HG03354 (cell line): ENCODE measurements around the gene RTN4.
"Not testable (repeated sequence)": the region's sequence is repeated elsewhere in the genome, so short reads cannot be mapped to it uniquely, and the experiment has no call there.

Source experiments
- ATAC-seq: cut with Tn5 transposase; IDR thresholded peaks from one replicate; pipeline ENCODE4 v1.9.1; 2021; ENCODE audit warnings: mild to moderate bottlenecking; ENCODE audit not compliant: unreplicated experiment, poor library complexity, severe bottlenecking

RTN4 gene

DNA sequence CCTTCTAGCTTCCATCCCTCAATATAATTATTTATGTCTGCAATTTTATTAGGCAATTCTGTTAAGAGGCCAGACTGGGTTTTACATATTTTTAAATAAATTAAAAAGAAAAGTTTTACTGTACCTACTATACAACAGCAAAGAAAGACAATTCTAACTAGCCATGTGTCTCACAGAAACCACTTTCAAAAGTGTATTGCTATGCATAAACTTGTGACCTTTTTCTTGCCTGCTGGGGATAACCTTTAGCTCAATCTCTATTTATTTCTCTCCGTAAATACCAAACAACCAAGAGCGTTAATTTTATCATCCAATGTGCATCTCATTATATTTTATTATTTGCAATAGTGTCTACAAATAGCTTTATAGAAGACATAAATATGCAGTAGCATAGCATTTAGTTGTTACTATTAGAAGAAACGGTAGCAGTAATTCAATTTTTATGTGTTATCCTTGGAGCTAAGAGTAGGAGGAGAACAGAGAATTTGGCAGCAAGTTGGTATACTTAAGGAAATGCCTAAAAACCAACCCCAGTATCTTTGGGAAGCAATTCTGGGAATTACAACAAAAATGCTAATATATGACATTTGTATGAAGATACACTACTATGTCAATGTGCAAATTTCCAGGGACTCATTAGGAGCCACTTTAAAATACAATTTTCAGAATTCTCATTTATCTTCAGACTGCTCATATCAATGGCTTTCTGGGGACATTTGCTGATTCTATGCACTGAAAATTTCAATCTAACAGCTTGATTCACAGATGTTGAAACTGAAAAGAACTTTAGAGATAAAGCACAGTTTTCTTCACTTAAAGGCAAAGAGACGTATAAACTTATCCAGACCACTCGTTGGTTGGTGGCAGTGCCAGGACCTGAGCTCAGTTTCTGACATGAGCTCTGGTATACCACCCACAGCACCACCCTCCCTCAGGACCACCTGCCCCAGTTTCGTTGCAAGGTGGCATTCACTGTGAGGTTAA, 23.0 kb upstream of the RTN4 start:
- no peak for ATAC-seq

DNA sequence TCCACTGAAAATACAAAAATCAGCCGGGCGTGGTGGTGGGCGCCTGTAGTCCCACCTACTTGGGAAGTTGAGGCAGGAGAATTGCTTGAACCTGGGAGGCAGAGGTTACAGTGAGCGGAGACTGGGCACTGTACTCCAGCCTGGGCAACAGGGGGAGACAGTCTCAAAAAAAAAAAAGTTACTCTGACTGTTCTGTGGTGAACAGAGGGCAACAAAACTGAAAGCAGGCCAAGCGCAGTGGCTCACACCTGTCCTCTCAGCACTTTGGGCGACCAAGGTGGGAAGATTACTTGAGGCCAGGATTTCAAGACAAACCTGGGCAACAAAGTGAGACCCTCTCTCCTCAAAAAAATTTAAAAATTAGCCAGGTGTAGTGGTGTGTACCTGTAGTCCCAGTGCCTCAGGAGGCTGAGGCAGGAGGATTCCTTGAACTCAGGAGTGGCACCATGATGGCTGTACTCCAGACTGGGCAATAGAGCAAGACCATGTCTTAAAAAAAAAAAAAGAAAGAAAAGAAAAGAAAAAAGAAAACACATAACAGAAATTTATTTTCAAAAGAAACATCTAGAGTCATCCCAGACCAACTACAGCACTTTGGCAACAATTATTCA, 13.6 kb upstream of the RTN4 start:
- peak; percentile 71 for ATAC-seq

DNA sequence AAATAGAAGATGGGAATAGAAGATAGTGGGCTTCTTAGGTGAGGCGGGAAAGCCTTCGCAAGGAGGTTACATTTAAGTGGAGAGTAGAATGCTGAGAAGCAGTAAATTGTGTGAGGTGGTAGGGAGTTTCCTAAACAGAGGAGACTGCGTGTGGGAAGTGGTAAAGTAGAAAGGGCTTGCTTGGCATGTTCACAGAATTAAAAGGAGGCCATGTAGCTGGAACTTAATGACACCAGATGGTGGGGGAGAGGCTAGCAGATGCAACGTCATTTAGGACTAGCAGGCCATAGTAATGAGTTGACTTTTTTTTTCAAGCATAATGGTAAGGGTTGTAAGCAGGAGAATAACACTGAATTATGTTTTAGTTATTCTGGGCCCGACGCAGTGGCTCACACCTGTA, 13.0 kb upstream of the RTN4 start:
- no peak for ATAC-seq

DNA sequence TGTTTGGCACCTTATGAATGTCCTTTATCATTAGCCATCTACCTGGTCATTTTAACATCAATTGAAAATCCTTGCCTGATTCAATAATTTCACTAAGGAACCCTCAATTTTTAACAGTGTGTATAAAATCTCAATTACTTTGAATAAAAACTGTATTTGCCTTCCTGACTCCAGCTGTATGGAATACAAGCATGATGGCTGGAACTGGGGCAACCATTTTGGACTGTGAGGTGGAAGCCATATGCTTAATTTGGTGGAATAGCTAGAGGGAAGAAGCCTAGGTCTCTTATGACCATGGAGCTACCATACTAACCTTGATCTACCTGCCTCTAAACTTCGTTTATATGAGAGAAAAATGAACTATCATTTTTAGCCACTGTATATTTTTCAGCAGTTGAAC, 12.5 kb upstream of the RTN4 start:
- no peak for ATAC-seq

DNA sequence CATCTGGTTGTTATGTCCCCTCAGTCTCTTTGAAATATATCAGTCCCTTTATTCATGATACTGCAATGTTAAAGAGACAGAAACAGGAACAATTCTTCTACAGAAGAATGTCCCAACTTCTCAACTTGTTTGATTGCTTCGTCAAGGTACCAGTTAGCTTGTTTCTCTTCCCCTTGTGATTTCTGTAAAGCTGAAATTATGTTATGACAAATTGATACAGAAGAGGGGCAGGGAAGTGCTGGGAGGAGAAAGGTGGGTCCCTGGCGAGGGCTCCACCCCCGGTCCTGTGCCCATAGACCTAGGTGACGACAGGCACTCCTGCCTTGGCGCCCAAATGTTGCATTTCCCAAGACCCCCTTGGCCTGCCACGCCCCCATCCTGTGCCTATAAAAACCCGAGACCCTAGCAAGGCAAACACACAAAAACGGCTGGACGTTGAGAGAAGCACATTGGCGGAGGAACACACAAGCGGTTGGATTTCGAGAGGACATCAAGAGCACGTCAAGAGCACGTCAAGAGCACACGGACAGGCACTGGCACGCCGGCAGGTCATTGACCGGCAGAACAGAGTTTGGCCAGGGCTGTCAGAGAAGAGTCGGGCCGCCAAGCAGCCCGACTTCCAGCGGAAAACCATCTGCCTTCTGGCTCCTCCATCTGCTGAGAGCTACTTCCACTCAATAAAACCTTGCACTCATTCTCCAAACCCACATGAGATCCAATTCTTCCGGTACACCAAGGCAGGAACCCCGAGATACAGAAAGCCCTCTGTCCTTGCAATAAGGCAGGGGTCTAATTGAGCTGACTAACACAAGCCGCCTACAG, 11.5 kb upstream of the RTN4 start:
- no peak for ATAC-seq

DNA sequence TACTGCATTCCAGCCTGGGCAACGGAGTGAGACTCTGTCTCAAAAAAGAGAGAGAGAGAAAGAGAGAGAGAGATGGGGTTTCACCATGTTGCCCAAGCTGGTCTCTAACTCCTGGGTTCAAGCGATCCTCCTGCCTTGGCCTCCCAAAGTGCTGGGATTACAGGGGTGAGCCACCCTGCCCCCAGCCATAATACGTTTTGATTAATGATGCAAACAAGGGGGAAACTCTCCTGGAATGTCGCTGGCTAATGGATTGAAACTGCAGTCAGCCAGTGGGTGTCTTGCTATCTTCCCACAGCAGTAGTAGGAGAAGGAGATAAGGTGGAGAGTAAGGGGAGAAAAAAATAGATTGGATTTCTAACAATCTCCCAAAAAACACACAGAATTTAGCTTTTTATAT, 9.5 kb upstream of the RTN4 start:
- no peak for ATAC-seq

DNA sequence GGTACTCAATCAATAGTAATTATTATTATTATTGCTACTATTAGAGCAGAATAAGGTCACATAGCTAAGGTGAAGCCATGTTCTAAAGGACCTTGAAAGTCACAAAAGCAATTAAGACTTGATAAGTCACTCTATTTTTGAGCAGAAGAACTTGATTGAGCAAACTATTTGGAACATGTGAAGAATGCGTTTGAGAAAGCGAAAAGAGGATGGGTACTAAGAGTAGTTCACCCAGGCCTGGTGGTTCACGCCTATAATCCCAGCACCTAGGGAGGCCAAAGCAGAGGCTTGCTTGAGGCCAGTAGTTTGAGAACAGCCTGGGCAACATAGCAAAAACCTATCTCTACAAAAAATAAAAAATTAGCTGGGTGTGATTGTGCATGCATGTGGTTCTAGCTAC, 7.2 kb upstream of the RTN4 start:
- no peak for ATAC-seq

DNA sequence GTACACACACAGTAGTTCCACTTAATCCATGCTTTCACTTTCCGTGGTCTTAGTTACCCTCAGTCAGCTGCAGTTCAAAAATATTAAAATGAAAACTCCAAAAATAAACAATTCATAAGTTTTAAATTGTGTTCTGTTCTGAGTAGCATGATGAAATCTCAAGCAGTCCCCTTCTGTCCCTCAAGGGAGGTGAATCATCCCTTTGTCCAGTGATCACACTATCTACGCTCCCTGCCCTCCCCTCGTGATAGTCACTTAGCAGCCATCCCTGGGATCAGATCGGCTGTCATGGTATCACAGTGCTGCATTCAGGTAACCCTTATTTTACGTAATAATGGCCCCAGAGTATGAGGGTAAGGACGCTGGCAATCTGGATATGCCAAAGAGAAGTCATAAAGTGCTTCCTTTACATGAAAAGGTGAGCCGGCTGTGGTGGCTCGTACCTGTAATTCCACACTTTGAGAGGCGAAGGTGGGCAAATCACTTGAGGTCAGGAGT, 5.8 kb upstream of the RTN4 start:
- no peak for ATAC-seq

DNA sequence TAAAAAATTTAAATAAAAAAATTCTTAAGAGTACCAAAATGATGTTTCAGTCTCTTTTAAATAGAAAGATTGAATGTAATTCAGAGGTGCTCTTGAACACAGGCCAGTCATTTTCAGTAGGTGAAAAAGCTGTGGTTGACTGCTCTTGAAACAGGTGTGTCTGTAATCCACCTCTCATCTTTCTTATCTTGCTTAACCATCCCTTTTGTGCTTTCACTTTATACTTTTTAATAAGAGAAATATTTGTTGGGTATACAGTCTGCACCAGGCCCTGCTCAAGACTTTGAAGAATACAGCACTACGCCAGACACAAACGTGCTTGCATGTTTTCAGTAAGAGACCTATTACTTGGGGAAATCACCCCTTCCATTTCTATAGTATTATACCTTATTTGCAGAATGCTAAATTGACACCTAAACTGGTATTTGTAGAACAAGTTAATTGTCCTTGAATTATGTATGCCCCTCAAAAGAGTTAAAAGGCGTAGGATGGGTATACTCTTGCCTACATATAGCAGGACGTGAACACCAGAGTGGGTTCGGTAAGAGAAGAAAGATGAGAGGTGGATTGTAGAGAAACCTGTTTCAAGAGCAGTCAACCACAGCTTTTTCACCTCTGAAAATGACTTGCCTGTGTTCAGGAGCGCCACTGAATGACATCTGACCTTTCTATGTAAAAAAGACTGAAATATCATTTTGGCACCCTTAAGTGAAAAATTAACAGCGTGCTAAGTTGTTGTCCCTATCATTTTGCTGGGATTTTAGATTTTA, 4.0 kb upstream of the RTN4 start:
- ATAC-seq: peak; percentile 27

DNA sequence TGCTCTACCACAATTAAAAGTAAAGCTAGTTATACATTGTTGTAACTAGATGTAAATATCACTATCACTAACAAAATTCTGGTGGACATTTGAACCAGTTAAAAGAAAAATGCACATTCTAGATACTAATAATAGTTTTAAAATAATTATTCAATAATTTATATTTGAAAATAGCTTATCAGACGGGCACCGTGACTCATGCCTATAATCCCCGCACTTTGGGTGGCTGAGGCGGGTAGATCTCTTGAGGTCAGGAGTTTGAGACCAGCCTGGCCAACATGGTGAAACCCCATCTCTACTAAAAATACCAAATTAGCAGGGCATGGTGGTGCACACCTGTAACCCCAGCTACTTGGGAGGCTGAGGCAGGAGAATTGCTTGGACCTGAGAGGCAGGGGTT, 3.0 kb upstream of the RTN4 start:
- not testable (repeated sequence) for ATAC-seq

DNA sequence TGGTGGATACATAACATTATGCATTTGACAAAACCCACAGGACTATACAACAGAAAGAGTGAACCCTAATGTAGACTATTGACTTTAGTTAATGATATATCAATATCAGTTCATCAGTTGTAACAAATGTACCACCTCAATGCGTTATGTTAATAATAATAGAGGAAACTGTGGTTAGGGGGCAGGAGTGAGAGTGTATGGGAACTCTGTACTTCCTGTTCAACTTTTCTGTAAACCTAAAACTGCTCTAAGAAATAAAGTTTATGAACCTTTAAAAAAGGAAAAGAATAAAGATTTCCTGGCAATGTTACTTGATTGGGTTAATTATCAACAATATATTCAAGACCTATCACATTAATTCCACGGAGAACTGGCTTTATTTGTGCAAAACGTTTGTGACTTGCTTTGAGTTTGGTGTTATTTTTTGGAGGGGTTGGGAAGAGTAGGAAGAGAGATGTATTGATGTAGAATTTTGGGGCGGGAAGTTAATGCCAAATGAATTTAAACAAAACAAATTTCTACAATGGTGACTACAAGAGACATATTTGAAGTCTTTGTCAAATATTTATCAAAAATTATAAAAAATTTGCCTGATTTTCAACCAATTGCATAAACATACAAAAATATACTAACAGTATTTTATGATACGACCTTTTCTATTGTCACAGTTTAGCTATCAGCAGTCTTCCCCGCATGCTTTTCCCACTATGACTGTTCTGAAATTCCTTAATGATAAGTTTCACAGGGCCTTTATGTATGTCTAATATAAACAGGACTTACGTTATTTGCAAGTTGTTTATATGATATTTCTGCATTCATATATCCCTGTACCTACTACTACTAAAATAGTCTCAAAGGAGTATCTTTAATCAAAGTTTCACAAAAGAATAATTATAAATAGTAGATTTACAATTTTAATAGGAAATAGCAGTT, 2.1 kb upstream of the RTN4 start:
- ATAC-seq: no peak

DNA sequence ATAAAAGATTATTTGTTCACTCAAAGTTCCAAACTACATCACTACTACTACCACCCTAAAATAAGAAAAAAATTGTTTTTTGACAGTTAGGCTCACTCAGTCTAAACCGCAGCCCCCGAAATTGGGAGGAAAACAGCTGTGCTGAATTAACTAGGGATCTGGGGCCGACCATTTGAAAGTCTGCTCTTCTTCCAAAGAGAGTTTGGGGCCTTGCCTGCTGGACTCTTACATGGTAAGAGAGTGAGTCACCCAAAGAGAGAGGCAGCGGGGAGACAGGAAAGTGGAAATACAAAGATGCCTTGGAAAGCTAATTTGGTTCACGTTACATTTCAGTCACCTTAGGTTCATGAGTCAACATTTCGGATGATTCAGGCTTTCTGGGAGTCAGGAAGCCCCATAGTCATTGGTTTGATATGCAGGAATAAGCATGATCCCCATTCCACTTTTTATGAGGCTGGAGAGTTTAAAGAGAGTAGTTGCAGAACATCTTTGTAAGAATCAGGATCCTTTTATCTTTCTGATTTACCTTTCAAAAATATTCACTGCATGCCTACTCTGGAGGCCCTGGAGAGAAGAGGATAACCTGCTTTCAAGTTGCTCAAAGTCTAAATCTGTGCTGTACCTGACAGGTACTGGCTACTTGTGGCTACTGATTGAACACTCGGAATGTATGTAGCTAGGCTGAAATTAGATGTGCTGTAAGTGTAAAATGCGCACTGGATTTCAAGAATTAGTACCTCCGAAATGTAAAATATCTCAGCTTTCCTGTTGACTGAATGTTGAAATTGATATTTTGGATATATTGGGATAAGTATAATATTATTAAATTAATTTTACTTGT, 995 bp upstream of the RTN4 start:
- ATAC-seq: no peak

DNA sequence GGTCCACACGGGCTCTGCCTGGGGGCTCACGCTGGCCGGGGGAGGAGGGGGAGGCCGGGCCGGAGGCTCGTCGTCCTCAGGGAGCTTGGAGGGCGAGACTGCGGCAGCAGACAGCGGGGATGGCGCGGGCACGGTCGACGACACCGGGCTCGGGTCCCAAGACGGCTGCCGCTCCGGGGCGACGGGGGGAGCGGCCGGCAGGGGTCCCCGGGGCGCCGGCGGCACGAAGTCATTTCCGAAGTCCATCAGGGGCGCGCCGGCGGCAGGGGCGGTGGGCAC, 491 bp downstream of the RTN4 start:
- ATAC-seq: peak; percentile 1

DNA sequence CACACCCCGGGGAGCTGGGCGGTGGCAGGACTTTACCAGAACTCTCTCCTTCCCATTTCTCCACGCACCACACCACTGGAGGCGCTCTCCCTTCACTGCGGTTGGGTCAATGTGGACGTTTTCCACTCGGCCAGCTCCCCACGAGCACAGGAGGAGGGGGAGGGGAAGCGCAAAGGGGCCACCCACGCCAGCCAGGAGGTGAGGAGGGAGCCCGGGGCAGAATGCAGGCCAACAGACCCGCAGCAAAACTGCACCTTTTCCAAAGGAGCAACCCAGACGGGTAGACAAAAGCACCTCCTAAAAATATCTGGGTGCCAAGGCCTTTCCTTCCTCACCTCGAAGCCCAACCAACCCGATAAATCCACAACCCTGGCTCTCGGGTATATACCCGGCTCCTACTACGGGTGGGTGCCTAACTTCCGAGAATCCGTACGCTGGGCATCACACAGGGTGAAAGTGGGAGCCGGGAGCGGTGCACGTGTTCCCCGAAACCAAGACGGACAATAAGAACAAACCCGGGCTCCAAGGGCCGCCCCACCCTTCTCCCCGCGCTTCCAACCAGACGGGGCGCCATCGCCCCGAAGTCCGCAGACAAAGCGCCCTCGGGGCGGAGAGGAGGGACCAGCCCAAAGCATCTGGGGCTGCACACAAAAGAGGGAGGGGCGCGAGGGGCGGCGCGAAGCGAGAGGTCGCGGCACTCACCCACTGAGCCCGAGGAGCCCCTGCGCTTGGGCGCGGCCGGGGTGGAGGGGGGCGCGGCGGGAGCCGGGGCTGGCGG, 1.0 kb downstream of the RTN4 start:
- ATAC-seq: peak; percentile 17

DNA sequence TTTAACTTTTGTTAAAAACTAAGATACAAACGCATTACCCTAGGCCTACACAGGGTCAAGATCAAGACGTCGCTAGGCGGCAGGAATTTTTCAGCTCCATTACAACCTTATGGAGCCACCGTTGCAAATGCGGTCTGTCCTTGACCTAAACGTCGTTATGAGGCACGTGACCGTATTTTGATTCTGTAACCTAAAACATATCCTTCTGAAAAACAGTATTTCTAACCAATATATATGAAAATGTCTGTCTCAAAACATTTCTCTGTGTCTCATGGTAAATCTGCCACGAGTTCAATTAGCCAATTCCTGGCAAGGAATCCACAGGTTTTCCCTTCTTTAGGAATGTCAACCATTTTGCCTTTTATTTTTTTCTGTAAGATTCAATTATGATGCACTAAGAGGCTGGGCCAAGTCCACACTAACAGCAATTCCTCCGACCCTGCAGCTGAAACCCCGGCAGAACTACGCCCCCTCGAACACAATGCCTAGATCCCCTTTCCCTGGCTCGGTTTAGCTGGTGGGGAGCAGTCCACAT, 1.7 kb downstream of the RTN4 start:
- ATAC-seq: no peak

DNA sequence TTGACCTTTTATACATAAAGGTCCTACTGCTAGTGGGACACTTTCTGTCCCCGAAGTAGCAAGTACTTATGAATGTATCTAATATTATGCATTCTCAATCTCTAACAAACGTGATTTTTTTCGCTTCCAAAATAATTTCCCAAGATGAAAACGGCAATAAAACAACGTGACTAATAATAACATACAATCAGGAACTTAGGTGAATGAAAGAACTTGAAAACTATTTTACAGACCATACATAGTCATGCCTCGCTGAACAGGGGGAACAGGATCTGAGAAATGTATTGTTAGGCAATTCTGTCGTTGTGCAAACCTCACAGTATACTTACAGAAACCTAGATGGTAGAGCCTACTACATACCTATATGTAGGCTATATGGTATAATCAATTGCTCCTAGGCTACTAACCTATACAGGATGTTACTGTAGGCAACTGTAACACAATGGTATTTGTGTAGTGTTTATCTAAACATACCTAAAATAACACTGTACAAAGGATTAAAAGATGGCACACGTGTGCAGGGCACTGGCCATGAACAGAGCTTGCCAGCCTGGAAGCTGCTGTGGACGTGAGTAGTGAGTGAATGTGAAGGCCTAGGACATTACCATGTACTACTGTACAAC, 2.5 kb downstream of the RTN4 start:
- no peak for ATAC-seq
